Measurements from ENCODE around the gene PSORS1C2.

- TF ChIP-seq CTCF (IDR thresholded peaks at IDR 0.05), result no peak
- no peak for TF ChIP-seq POLR2A (IDR thresholded peaks at IDR 0.05)
- TF ChIP-seq POLR2AphosphoS5 (IDR thresholded peaks at IDR 0.05), result no peak
These were observed 25.1 kb upstream of the PSORS1C2 start for GRCh38 chr6:31163922-31164321.

Data from suprapubic skin (tissue), 4 donors.